Endodermal cell (in vitro differentiated cells): ENCODE results near the gene SLC35F1. TPM values are rescaled to one million over a fixed set of nuclear protein-coding genes. Genes with fewer than 3 reads are reported as not detected.

ENCODE experiments used
- DNase-seq: peaks from one replicate; pipeline ENCODE4 v3.0.0-alpha.2; 2017
- H3K27ac ChIP-seq: 2 replicates; pipeline ENCODE4 v1.5.1; 2013; ENCODE audit warnings: mild to moderate bottlenecking, low read depth, low read length, moderate library complexity
- H3K27me3 ChIP-seq: 2 replicates; pipeline ENCODE4 v1.6.1; 2013; ENCODE audit warnings: mild to moderate bottlenecking, low read length, moderate library complexity; ENCODE audit not compliant: insufficient read depth, control insufficient read depth, poor library complexity, severe bottlenecking
- H3K36me3 ChIP-seq: 2 replicates; pipeline ENCODE4 v1.7.0; 2013; ENCODE audit warnings: mild to moderate bottlenecking, low read length, moderate library complexity; ENCODE audit not compliant: control insufficient read depth, insufficient read depth
- H3K4me1 ChIP-seq: one replicate; pipeline ENCODE4 v1.7.0; 2013; ENCODE audit warnings: low read length; ENCODE audit not compliant: control insufficient read depth, insufficient read depth
- H3K4me3 ChIP-seq: 2 replicates; pipeline ENCODE4 v1.5.1; 2013; ENCODE audit warnings: mild to moderate bottlenecking, low read length, moderate library complexity
- H3K9ac ChIP-seq: 2 replicates; pipeline ENCODE4 v1.6.1; 2013; ENCODE audit warnings: mild to moderate bottlenecking, low read length, moderate library complexity; ENCODE audit not compliant: poor library complexity, severe bottlenecking; ENCODE audit errors: extremely low read depth
- H3K9me3 ChIP-seq: 2 replicates; pipeline ENCODE4 v1.6.1; 2013; ENCODE audit warnings: mild to moderate bottlenecking, low read length, moderate library complexity; ENCODE audit not compliant: control insufficient read depth
- H3K27ac Mint-ChIP-seq: 2 replicates; pipeline ENCODE4 v1.8.0; 2020; ENCODE audit warnings: mixed read lengths
- H3K27me3 Mint-ChIP-seq: 2 replicates; pipeline ENCODE4 v1.8.0; 2021; ENCODE audit warnings: mild to moderate bottlenecking, mixed read lengths; ENCODE audit not compliant: insufficient read depth
- H3K36me3 Mint-ChIP-seq: 2 replicates; pipeline ENCODE4 v1.8.0; 2020; ENCODE audit warnings: low read depth, mixed read lengths
- H3K4me1 Mint-ChIP-seq: 2 replicates; pipeline ENCODE4 v1.8.0; 2020; ENCODE audit warnings: mixed read lengths
- H3K4me3 Mint-ChIP-seq: 2 replicates; pipeline ENCODE4 v1.8.0; 2020; ENCODE audit warnings: mild to moderate bottlenecking, moderate library complexity, mixed read lengths
- H3K9me3 Mint-ChIP-seq: 2 replicates; pipeline ENCODE4 v1.8.0; 2020; ENCODE audit warnings: mild to moderate bottlenecking, mixed read lengths
- CTCF ChIP-seq: fragments of 200-600 bp; sonication (generic); conservative IDR thresholded peaks from 2 replicates; pipeline ENCODE4 v1.5.0; 2021; ENCODE audit warnings: antibody characterized with exemption, mild to moderate bottlenecking
- WGBS, 2 experiments: methylation state at CpG; one replicate each; pipeline versions ENCODE4 v1.1.5 to v1.1.7; 2013; ENCODE audit warnings: missing lambda C conversion rate in 2 of 2, mixed read lengths in 1 of 2; ENCODE audit not compliant: insufficient coverage in 1 of 2, insufficient read length in 1 of 2; 5-methylcytosine and 5-hydroxymethylcytosine counted together
- total RNA-seq, 2 donors: library from RNA; stranded (reverse); fragmentation: NEBNext Ultra II Directional in 1 of 2; extraction: Animal tissue kit (Norgen Biotek cat#: 25700) in 1 of 2; gene quantifications; 2 replicates in 1 of 2; 3 replicates in 1 of 2; pipeline ENCODE4 v1.2.1, GENCODE V29; 2021

Gene SLC35F1
- total RNA-seq, 2 donors from 2014 or later = 6.7 to 12.8 TPM

GRCh38 chr6:117930645-117931044, 23.6 kb downstream of the SLC35F1 start:
- peaks cover 5% of the 10 kb centered on the region for H3K4me1 Mint-ChIP-seq
- H3K36me3 Mint-ChIP-seq = peaks cover 2% of the 10 kb centered on the region
- no peaks in the 10 kb centered on the region for H3K4me1 ChIP-seq
- 70 to 86% methylated on average over 1 to 3 of the region's 3 CpGs for WGBS, 2 experiments
- H3K4me3 ChIP-seq = no peak overlapping the region
- H3K9me3 ChIP-seq = peaks cover 18% of the 10 kb centered on the region
- H3K27me3 ChIP-seq = no peaks in the 10 kb centered on the region
- H3K9ac ChIP-seq = no peak overlapping the region
- H3K27ac ChIP-seq = no peak overlapping the region
- TF ChIP-seq CTCF = no peak
- H3K27ac Mint-ChIP-seq = no peak overlapping the region
- no peaks in the 10 kb centered on the region for H3K27me3 Mint-ChIP-seq
- H3K9me3 Mint-ChIP-seq = peaks cover 23% of the 10 kb centered on the region
- H3K4me3 Mint-ChIP-seq = no peak overlapping the region
- no peak for DNase-seq
- H3K36me3 ChIP-seq = no peaks in the 10 kb centered on the region

GRCh38 chr6:117932001-117932400, 24.9 kb downstream of the SLC35F1 start:
- WGBS, 2 experiments = 94% methylated on average over 3 of the region's 3 CpGs; no CpG with 5 or more reads in 1 of the 2 experiments
- H3K36me3 Mint-ChIP-seq = peaks cover 2% of the 10 kb centered on the region
- Histone ChIP-seq H3K9me3 (peaks cover 18% of the 10 kb centered on the region), H3K36me3 (no peaks in the 10 kb centered on the region), H3K27me3 (no peaks in the 10 kb centered on the region), H3K4me1 (no peaks in the 10 kb centered on the region), H3K27ac (no peak overlapping the region), H3K9ac (no peak overlapping the region), H3K4me3 (no peak overlapping the region)
- no peak for DNase-seq
- peaks cover 5% of the 10 kb centered on the region for H3K4me1 Mint-ChIP-seq
- TF ChIP-seq CTCF = no peak
- H3K4me3 Mint-ChIP-seq = no peak overlapping the region
- no peaks in the 10 kb centered on the region for H3K27me3 Mint-ChIP-seq
- H3K27ac Mint-ChIP-seq = no peak overlapping the region
- H3K9me3 Mint-ChIP-seq = peaks cover 23% of the 10 kb centered on the region

GRCh38 chr6:117932676-117933075, 25.6 kb downstream of the SLC35F1 start:
- Mint-ChIP-seq H3K4me1 (peaks cover 5% of the 10 kb centered on the region), H3K9me3 (peaks cover 19% of the 10 kb centered on the region), H3K4me3 (no peak overlapping the region), H3K27ac (no peak overlapping the region), H3K36me3 (peaks cover 2% of the 10 kb centered on the region), H3K27me3 (no peaks in the 10 kb centered on the region)
- H3K9me3 ChIP-seq = peaks cover 18% of the 10 kb centered on the region
- 75 to 92% methylated on average over 2 to 3 of the region's 3 CpGs for WGBS, 2 experiments
- no peak for TF ChIP-seq CTCF
- no peaks in the 10 kb centered on the region for H3K4me1 ChIP-seq
- DNase-seq = no peak
- H3K27ac ChIP-seq = no peak overlapping the region
- H3K36me3 ChIP-seq = no peaks in the 10 kb centered on the region
- no peak overlapping the region for H3K9ac ChIP-seq
- H3K4me3 ChIP-seq = no peak overlapping the region
- no peaks in the 10 kb centered on the region for H3K27me3 ChIP-seq
